Neural cell (in vitro differentiated cells): ENCODE measurements around the gene CLDND1.

Experiments used
- EP300 ChIP-seq: fragments of 450-650 bp; conservative IDR thresholded peaks from 2 replicates; pipeline ENCODE4 v1.6.1; 2014; ENCODE audit warnings: antibody characterized with exemption, mild to moderate bottlenecking, moderate library complexity; ENCODE audit not compliant: poor library complexity, severe bottlenecking
- POLR2AphosphoS5 ChIP-seq: IDR thresholded peaks from 2 replicates; pipeline ENCODE4 v1.6.1; 2012
- SMC3 ChIP-seq: fragments of 450-650 bp; conservative IDR thresholded peaks from 2 replicates; pipeline ENCODE4 v1.6.1; 2014; ENCODE audit warnings: antibody characterized with exemption, mild to moderate bottlenecking, moderate library complexity; ENCODE audit not compliant: poor library complexity
- TF ChIP-seq, protein P1 (sequence below): fragments of 450-650 bp; IDR thresholded peaks from 2 replicates; pipeline ENCODE4 v1.5.1; 2014; ENCODE audit warnings: antibody characterized with exemption, mild to moderate bottlenecking, moderate library complexity; ENCODE audit not compliant: poor library complexity, severe bottlenecking

DNA sequence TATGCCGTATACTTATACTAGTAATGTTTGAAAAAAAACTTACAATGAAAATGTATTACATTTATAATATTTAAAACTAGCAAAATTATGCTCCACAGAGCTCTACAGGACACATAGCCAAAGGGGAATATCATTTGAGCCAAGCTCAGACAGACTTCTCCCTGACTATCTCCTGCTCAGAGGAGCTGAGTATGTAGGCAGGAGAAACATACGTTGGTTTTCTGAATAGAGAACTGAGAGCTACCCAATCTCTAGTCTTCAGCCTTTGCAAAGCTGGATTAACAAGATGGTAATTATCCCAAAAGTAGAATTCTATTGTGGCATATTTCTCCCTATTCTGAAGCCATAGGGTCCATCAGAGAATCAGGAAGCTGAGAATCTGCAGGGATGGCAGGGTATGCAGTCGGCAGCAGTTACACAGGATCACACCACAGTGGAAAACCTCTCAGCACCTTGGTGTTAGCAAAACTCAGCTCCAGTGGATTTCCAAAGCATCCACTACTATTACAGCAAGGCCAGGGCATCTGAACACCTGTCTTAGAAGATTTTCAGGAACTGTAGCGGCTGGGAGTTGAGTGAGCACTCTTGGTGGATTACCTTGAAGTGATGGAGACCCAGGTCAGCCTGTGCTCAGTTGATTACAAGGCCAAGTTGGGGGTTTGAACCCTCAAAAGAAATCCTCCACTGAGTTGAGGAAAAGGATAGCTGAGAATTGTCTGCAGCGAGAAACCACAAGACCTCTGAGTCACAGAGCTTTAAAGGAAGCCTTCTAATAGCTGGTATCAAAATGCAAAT lies 39.2 kb upstream of the CLDND1 start:
- no peak for TF ChIP-seq EP300
- TF ChIP-seq, protein P1, sequence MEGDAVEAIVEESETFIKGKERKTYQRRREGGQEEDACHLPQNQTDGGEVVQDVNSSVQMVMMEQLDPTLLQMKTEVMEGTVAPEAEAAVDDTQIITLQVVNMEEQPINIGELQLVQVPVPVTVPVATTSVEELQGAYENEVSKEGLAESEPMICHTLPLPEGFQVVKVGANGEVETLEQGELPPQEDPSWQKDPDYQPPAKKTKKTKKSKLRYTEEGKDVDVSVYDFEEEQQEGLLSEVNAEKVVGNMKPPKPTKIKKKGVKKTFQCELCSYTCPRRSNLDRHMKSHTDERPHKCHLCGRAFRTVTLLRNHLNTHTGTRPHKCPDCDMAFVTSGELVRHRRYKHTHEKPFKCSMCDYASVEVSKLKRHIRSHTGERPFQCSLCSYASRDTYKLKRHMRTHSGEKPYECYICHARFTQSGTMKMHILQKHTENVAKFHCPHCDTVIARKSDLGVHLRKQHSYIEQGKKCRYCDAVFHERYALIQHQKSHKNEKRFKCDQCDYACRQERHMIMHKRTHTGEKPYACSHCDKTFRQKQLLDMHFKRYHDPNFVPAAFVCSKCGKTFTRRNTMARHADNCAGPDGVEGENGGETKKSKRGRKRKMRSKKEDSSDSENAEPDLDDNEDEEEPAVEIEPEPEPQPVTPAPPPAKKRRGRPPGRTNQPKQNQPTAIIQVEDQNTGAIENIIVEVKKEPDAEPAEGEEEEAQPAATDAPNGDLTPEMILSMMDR: no peak
- TF ChIP-seq SMC3: no peak
- no peak for TF ChIP-seq POLR2AphosphoS5
